Lung (tissue), 12 donors: Measurements from ENCODE around the gene DPH2. TPM values are rescaled to one million over a fixed set of nuclear protein-coding genes. Genes with fewer than 3 reads are reported as not detected.

Experiments used
- ATAC-seq: fragments of 200-7000 bp; cut with Tn5 transposase; one replicate; pipeline ENCODE4 v1.9.1; 2020; ENCODE audit warnings: moderate number of reproducible peaks; ENCODE audit not compliant: insufficient read depth, low FRiP score
- DNase-seq, 3 donors: peaks; one replicate each; pipeline ENCODE4 v3.0.0-alpha.2; 2013 to 2017
- H3K27ac ChIP-seq, 2 donors: one replicate each; pipeline ENCODE4 v1.5.1; 2013; ENCODE audit warnings: mild to moderate bottlenecking in 2 of 2, moderate library complexity in 2 of 2, control low read depth in 1 of 2, inconsistent platforms in 1 of 2, low read depth in 1 of 2, low read length in 1 of 2
- H3K27me3 ChIP-seq, 3 donors: one replicate each; pipeline ENCODE4 v1.5.1; 2013; ENCODE audit warnings: low read length in 2 of 3; ENCODE audit not compliant: control insufficient read depth in 3 of 3, insufficient read depth in 3 of 3
- H3K36me3 ChIP-seq, 4 donors: one replicate each; pipeline ENCODE4 v1.5.1; 2013; ENCODE audit warnings: low read length in 4 of 4, mild to moderate bottlenecking in 1 of 4, moderate library complexity in 1 of 4; ENCODE audit not compliant: control insufficient read depth in 4 of 4, insufficient read depth in 4 of 4
- H3K4me1 ChIP-seq, 5 donors: one replicate each; pipeline ENCODE4 v1.5.1; 2013; ENCODE audit warnings: low read length in 5 of 5, mild to moderate bottlenecking in 2 of 5, moderate library complexity in 1 of 5; ENCODE audit not compliant: control insufficient read depth in 5 of 5, insufficient read depth in 5 of 5
- H3K4me3 ChIP-seq: one replicate; pipeline ENCODE4 v1.5.1; 2013; ENCODE audit warnings: mild to moderate bottlenecking, control low read depth, moderate library complexity
- H3K9ac ChIP-seq, 2 donors: one replicate each; pipeline ENCODE4 v1.5.1; 2013; ENCODE audit warnings: low read length in 2 of 2, control low read depth in 1 of 2; ENCODE audit not compliant: insufficient read depth in 1 of 2
- H3K9me3 ChIP-seq, 4 donors: one replicate each; pipeline ENCODE4 v1.5.1; 2013; ENCODE audit warnings: low read length in 3 of 4, mild to moderate bottlenecking in 1 of 4, moderate library complexity in 1 of 4; ENCODE audit not compliant: control insufficient read depth in 4 of 4, insufficient read depth in 3 of 4
- CTCF ChIP-seq: IDR thresholded peaks from 2 replicates; pipeline ENCODE4 v1.5.1; 2012; ENCODE audit warnings: mild to moderate bottlenecking; ENCODE audit errors: control extremely low read depth, extremely low read depth
- WGBS, 2 donors: extraction: QIAGEN DNeasy Blood & Tissue Kit; methylation state at CpG; one replicate each; pipeline ENCODE4 v1.1.7; 2013; 5-methylcytosine and 5-hydroxymethylcytosine counted together
- polyA plus RNA-seq, 2 donors: library from polyadenylated mRNA; stranded (reverse); fragments of 200-250 nt; gene quantifications; one replicate each; pipeline ENCODE4 v1.2.1, GENCODE V29; 2013
- total RNA-seq, 2 donors: library from RNA; depleted of rRNA in 1 of 2; stranded (reverse); fragments of >200 nt in 1 of 2; gene quantifications; one replicate each; pipeline ENCODE4 v1.2.1, GENCODE V29; 2014 to 2021
- donor health status: control.
- donor health status: control.
- donor health status: Bipolar disorder and iron deficiency.
- donor health status: healthy.
- donor health status: DM: yes; HTN: yes; CAD: no.

Gene DPH2
- total and polyA plus RNA-seq, 4 donors: 11.6 to 28.5 (median 21.3) TPM

DNA sequence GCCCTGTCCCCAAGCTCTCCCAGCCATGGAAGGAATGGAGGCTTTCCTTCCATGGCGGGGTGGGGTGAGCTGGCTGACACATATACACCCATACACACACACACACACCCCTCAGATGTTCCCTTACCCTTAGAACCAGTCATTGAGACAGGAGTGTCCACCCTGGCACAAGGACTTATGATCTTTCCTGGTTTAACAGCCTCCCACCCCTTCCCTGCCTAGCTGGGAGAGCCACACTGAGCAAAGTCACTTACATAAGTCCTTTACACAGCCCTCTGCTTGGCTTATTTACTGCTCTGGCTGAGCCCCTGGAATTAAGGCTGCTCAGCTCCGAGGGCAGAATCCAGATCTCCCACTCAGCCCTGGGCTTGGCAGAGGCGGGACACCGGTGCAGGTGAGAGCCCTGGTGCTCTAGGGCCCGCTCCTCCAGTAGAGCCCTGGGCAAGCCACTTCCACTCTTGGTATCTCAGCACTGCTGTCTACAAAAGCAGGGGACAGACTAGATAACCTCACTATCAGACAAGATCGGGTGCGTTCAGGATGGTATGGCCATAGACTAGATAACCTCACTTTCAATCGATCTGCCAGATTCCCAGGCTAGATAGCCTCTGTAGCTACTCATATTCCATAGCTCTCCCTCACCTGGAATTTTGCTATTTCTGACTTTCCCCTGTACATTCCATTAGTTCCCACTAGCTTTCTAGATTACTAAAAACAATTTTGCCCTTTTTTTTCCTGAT lies 44.7 kb downstream of the DPH2 start:
- Histone ChIP-seq H3K4me3 (no peak overlapping the region), H3K27me3 (no peaks in the 10 kb centered on the region), H3K27ac (no peak overlapping the region), H3K4me1 (peaks cover 0 to 44% (median 8%) of the 10 kb centered on the region in 5 donors), H3K9ac (no peak overlapping the region), H3K36me3 (peaks cover 0 to 3% (median 0%) of the 10 kb centered on the region in 4 donors), H3K9me3 (no peaks in the 10 kb centered on the region)
- ATAC-seq: no peak
- 80 to 87% methylated on average over 8 of the region's 8 CpGs for WGBS, 2 donors
- no peak for TF ChIP-seq CTCF
- DNase-seq: no peak

DNA sequence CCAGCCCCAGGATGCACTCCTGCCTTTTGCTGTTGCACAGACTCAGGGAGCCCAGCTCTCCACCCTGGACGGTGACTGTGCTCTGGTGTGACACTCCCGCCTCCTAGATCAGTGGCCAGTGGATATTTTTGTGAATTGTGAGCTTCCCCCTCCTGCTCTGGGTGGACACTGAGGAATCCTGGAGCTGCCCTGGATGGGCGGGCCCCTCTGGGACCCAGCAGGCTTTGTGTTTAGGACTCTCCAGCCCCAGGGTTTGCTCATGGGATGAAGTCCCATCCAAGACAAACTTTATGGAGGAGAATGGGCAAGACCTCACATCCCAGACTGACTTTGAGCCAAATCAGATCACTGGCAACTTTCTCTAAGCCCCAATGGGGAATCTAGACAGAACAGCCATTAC lies 45.4 kb downstream of the DPH2 start:
- TF ChIP-seq CTCF: no peak
- Histone ChIP-seq H3K4me1 (peaks cover 0 to 50% (median 15%) of the 10 kb centered on the region in 5 donors), H3K9me3 (no peaks in the 10 kb centered on the region), H3K27me3 (no peaks in the 10 kb centered on the region), H3K36me3 (peaks cover 0 to 1% (median 0%) of the 10 kb centered on the region in 4 donors), H3K27ac (no peak overlapping the region), H3K4me3 (no peak overlapping the region), H3K9ac (no peak overlapping the region)
- DNase-seq (no peak), ATAC-seq (no peak)
- 69 to 86% methylated on average over 3 of the region's 3 CpGs for WGBS, 2 donors

DNA sequence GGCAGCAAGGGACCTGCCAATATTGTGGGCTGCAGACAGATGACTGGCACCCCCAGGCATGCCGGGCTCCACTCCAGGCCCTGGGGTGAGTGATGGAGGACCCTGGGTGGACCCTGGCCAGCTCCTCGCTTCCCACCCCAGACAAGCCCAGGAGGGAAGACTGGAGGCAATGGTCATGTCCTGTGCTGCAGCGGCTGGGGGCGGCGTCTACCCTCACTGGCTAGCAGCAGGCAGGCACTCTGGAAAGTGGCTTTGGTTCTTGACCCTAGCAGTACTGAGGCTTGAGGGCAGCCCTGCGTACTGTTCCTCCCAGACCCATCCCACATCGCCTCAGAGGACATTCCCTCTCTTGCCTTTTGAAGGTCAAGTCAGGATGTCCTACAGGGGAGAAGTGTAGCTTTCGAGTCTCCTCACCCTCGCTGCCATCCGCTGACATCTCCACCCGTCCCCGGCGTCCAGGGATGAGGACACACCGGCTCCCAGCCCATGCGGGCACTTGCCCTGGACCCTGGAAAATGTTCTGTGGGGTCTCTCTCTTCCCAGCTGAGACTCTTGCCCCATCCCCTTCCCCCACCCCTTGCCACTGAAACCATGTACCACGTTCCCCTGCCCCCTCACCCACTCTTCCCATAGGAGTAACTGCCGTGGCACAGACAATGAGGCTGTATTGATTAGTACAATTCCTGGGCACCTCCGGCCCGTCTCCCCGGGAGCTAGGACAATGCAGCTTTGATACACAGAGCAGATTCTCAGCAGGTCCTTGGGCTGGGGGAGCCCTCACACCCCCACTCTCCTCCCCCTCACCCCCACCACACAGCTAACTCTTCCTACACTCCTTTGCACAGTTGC lies 46.5 kb downstream of the DPH2 start:
- DNase-seq (no peak), ATAC-seq (no peak)
- Histone ChIP-seq H3K27ac (no peak overlapping the region), H3K4me3 (no peak overlapping the region), H3K9ac (no peak overlapping the region), H3K4me1 (peaks cover 0 to 46% (median 18%) of the 10 kb centered on the region in 5 donors), H3K36me3 (peaks cover 0 to 1% (median 0%) of the 10 kb centered on the region in 4 donors), H3K9me3 (no peaks in the 10 kb centered on the region), H3K27me3 (no peaks in the 10 kb centered on the region)
- WGBS, 2 donors: 86 to 90% methylated on average over 20 of the region's 20 CpGs
- no peak for TF ChIP-seq CTCF
